ENCODE measurements around the gene SERPINA1.

Gene SERPINA1

GRCh38 chr14:94404561-94404960, 16.2 kb upstream of the SERPINA1 start:
- H3K27ac ChIP-seq: no peak overlapping the region
- no peak for TF ChIP-seq ZFX (IDR thresholded peaks at IDR 0.05; ENCODE audit: borderline replicate concordance)
- TF ChIP-seq CTCF (IDR thresholded peaks at IDR 0.05): no peak

- H3K27ac ChIP-seq: no peak overlapping the region
- TF ChIP-seq ZFX (IDR thresholded peaks at IDR 0.05; ENCODE audit: borderline replicate concordance) (no peak), CTCF (IDR thresholded peaks at IDR 0.05) (no peak)
Measured at GRCh38 chr14:94403312-94403932, 15.0 kb upstream of the SERPINA1 start.

GRCh38 chr14:94401083-94401482, 12.7 kb upstream of the SERPINA1 start:
- no peak for TF ChIP-seq ZFX (IDR thresholded peaks at IDR 0.05; ENCODE audit: borderline replicate concordance)
- H3K27ac ChIP-seq: no peak overlapping the region

GRCh38 chr14:94400422-94400841, 12.0 kb upstream of the SERPINA1 start:
- no peak overlapping the region for H3K27ac ChIP-seq
- TF ChIP-seq CTCF (IDR thresholded peaks at IDR 0.05): no peak
- no peak for TF ChIP-seq ZFX (IDR thresholded peaks at IDR 0.05; ENCODE audit: borderline replicate concordance)

GRCh38 chr14:94398536-94398935, 10.1 kb upstream of the SERPINA1 start:
- no peak overlapping the region for H3K27ac ChIP-seq
- no peak for TF ChIP-seq CTCF (IDR thresholded peaks at IDR 0.05)
- TF ChIP-seq ZFX (IDR thresholded peaks at IDR 0.05; ENCODE audit: borderline replicate concordance): no peak

GRCh38 chr14:94398182-94398479, 9.7 kb upstream of the SERPINA1 start:
- TF ChIP-seq ZFX (IDR thresholded peaks at IDR 0.05; ENCODE audit: borderline replicate concordance) (no peak), CTCF (IDR thresholded peaks at IDR 0.05) (no peak)
- no peak overlapping the region for H3K27ac ChIP-seq

- TF ChIP-seq ZFX (IDR thresholded peaks at IDR 0.05; ENCODE audit: borderline replicate concordance) (no peak), CTCF (IDR thresholded peaks at IDR 0.05) (no peak)
- H3K27ac ChIP-seq: no peak overlapping the region
Measured at GRCh38 chr14:94397289-94398181, 9.1 kb upstream of the SERPINA1 start.
